Hepatocyte (in vitro differentiated cells): ENCODE results near the gene MAPK8IP1. TPM values are rescaled to one million over a fixed set of nuclear protein-coding genes. Genes with fewer than 3 reads are reported as not detected.
A peak's percentile ranks its signal among the peaks of the same experiment; 100 is the strongest.

ENCODE experiments used
- DNase-seq: peaks from one replicate; pipeline ENCODE4 v3.0.0-alpha.2; 2016; ENCODE audit warnings: low spot score
- H2AFZ ChIP-seq: fragments of 200-600 bp; sonication (generic); 2 replicates; pipeline ENCODE4 v1.6.0; 2016; ENCODE audit warnings: antibody characterized with exemption, mild to moderate bottlenecking
- H3K27ac ChIP-seq: fragments of 200-600 bp; sonication (generic); 2 replicates; pipeline ENCODE4 v1.5.1; 2016; ENCODE audit warnings: mild to moderate bottlenecking
- H3K27me3 ChIP-seq: fragments of 200-600 bp; sonication (generic); 2 replicates; pipeline ENCODE4 v1.6.1; 2016
- H3K36me3 ChIP-seq: fragments of 200-600 bp; sonication (generic); replicated peaks from 2 replicates; pipeline ENCODE4 v1.5.1; 2016; ENCODE audit warnings: low read depth; ENCODE audit not compliant: insufficient read depth
- H3K4me1 ChIP-seq: fragments of 200-600 bp; sonication (generic); 2 replicates; pipeline ENCODE4 v1.5.1; 2016; ENCODE audit warnings: mild to moderate bottlenecking, moderate library complexity; ENCODE audit not compliant: insufficient read depth
- H3K4me2 ChIP-seq: fragments of 200-600 bp; sonication (generic); 2 replicates; pipeline ENCODE4 v1.6.0; 2016
- H3K4me3 ChIP-seq: fragments of 200-600 bp; sonication (generic); 2 replicates; pipeline ENCODE4 v1.5.1; 2016; ENCODE audit warnings: mild to moderate bottlenecking
- H3K79me2 ChIP-seq: fragments of 200-600 bp; sonication (generic); 2 replicates; pipeline ENCODE4 v1.6.0; 2017; ENCODE audit warnings: mild to moderate bottlenecking
- H3K9me2 ChIP-seq: fragments of 200-600 bp; sonication (generic); replicated peaks from 2 replicates; pipeline ENCODE4 v1.6.0; 2017; ENCODE audit warnings: mild to moderate bottlenecking; ENCODE audit not compliant: insufficient read depth
- H3K9me3 ChIP-seq: fragments of 200-600 bp; sonication (generic); 2 replicates; pipeline ENCODE4 v1.5.1; 2016; ENCODE audit warnings: low read depth, mild to moderate bottlenecking
- H4K20me1 ChIP-seq: fragments of 200-600 bp; sonication (generic); 2 replicates; pipeline ENCODE4 v1.6.0; 2016; ENCODE audit warnings: mild to moderate bottlenecking; ENCODE audit not compliant: insufficient read depth, poor library complexity, severe bottlenecking
- CTCF ChIP-seq: fragments of 200-600 bp; sonication (generic); IDR thresholded peaks from 2 replicates; pipeline ENCODE4 v1.5.1; 2016; ENCODE audit warnings: antibody characterized with exemption, mild to moderate bottlenecking; ENCODE audit not compliant: poor library complexity
- EZH2 ChIP-seq: fragments of 200-600 bp; sonication (generic); IDR thresholded peaks from 2 replicates; pipeline ENCODE4 v1.6.1; 2016; ENCODE audit warnings: antibody characterized with exemption, mild to moderate bottlenecking, borderline replicate concordance
- EZH2phosphoT487 ChIP-seq: fragments of 200-600 bp; sonication (generic); IDR thresholded peaks from one replicate; pipeline ENCODE4 v1.6.1; 2018; ENCODE audit warnings: antibody characterized with exemption, mild to moderate bottlenecking, low read depth, moderate library complexity; ENCODE audit not compliant: unreplicated experiment, severe bottlenecking
- WGBS: methylation state at CpG from one replicate; pipeline ENCODE4 v1.1.6; 2016; ENCODE audit warnings: low lambda C conversion rate; ENCODE audit errors: missing lambda C conversion rate; 5-methylcytosine and 5-hydroxymethylcytosine counted together
- polyA plus RNA-seq: library from polyadenylated mRNA; unstranded; fragments of >200 nt; fragmentation: Nextera tagmentation; extraction: Ambion mirVana; gene quantifications from 2 replicates; pipeline ENCODE4 v1.2.1, GENCODE V29; 2016
- total RNA-seq: library from RNA; depleted of rRNA; stranded (reverse); fragments of >200 nt; gene quantifications from 2 replicates; pipeline ENCODE4 v1.2.3, GENCODE V29; 2014

MAPK8IP1 gene
- total and polyA plus RNA-seq, 2 experiments from 2014 or later, result 7.2 to 7.6 TPM

GRCh38 chr11:45879803-45880686, 5.4 kb upstream of the MAPK8IP1 start:
- H3K4me2 ChIP-seq, result no peak overlapping the region
- 76% methylated on average over 7 of the region's 7 CpGs for WGBS

GRCh38 chr11:45880772-45881570, 4.5 kb upstream of the MAPK8IP1 start:
- 95% methylated on average over 15 of the region's 15 CpGs for WGBS
- Histone ChIP-seq H4K20me1 (no peaks in the 10 kb centered on the region), H3K36me3 (no peaks in the 10 kb centered on the region), H3K4me3 (no peak overlapping the region), H3K27me3 (no peaks in the 10 kb centered on the region), H3K4me2 (no peak overlapping the region), H3K4me1 (peaks cover 8% of the 10 kb centered on the region), H3K9me2 (no peaks in the 10 kb centered on the region), H3K9me3 (no peaks in the 10 kb centered on the region), H3K27ac (peak overlapping the region; percentile 37), H2AFZ (no peak overlapping the region), H3K79me2 (no peaks in the 10 kb centered on the region)
- no peak for DNase-seq
- TF ChIP-seq CTCF (no peak), EZH2phosphoT487 (no peak), EZH2 (no peak)

More at GRCh38 chr11:45879803-45880686, 5.4 kb upstream of the MAPK8IP1 start:
- Histone ChIP-seq H3K9me2 (no peaks in the 10 kb centered on the region), H3K36me3 (no peaks in the 10 kb centered on the region), H3K4me1 (peaks cover 8% of the 10 kb centered on the region), H3K4me3 (no peak overlapping the region), H4K20me1 (no peaks in the 10 kb centered on the region), H3K27ac (peak overlapping the region; percentile 64), H3K27me3 (no peaks in the 10 kb centered on the region), H3K79me2 (no peaks in the 10 kb centered on the region), H3K9me3 (no peaks in the 10 kb centered on the region), H2AFZ (no peak overlapping the region)
- TF ChIP-seq EZH2phosphoT487 (no peak), EZH2 (no peak), CTCF (no peak)
- DNase-seq, result peak; percentile 60

DNA sequence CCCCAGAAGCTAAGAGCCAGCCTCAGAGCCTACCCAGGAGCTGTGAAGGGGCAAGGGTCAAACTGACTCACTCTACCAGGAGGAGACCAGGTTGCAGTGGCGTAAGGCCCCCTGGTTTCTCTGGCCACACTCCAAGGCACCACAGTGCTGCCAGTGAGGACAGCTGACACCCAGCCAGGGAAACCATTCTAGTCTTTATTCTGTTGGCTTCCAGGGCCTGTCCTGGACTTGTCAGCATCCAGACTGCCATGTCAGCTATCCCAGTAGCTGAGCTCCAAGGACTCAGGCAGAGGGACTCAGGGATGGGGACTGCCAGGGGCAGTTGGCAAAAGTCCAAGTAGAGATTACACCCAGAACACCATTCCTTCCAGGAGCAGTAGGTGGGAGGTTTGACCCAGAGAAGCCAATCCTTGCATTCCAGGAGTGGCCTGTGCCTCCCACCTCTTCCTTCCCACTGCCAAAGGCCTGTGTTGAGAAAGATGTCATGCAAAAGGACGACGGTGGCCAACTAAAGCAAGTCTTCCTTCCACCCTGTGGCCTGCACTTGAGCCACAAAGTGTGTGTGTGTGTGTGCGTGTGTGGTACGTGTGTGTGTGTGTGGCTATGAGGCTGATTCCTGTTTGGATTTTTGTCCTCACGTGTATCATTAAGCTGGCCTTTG, 3.6 kb upstream of the MAPK8IP1 start:
- Histone ChIP-seq H3K27me3 (no peaks in the 10 kb centered on the region), H3K4me2 (no peak overlapping the region), H3K9me3 (no peaks in the 10 kb centered on the region), H3K9me2 (no peaks in the 10 kb centered on the region), H3K79me2 (no peaks in the 10 kb centered on the region), H3K4me1 (peaks cover 8% of the 10 kb centered on the region), H3K36me3 (no peaks in the 10 kb centered on the region), H4K20me1 (no peaks in the 10 kb centered on the region), H3K4me3 (no peak overlapping the region), H3K27ac (no peak overlapping the region), H2AFZ (no peak overlapping the region)
- TF ChIP-seq CTCF (no peak), EZH2 (no peak), EZH2phosphoT487 (no peak)
- WGBS, result 92% methylated on average over 6 of the region's 6 CpGs
- no peak for DNase-seq
